IMR-90 (cell line): ENCODE results near the gene C16orf96. TPM values are rescaled to one million over a fixed set of nuclear protein-coding genes. Genes with fewer than 3 reads are reported as not detected.

Experiments used
- ATAC-seq: fragments of 200-7000 bp; cut with Tn5 transposase; 2 replicates; pipeline ENCODE4 v1.9.1; 2020; ENCODE audit warnings: low read depth, mild to moderate bottlenecking, moderate library complexity
- BruUV-seq: library from RNA; stranded (reverse); fragments of 400-500 nt; replicated peaks from 2 replicates; lab custom pipeline; 2021; lab: Mats Ljungman, UMichigan
- CTCF ChIA-PET: fragments of 300-600 bp; formaldehyde crosslinking; extraction: SDS; loops from one replicate; lab custom pipeline; 2021; ENCODE audit warnings: antibody characterized with exemption; lab: Yijun Ruan, JAX
- POLR2A ChIA-PET: fragments of 300-600 bp; sonication (Branson Sonifier 250); formaldehyde crosslinking; loops from one replicate; lab custom pipeline; 2022; ENCODE audit warnings: antibody characterized with exemption; ENCODE audit not compliant: unreplicated experiment; lab: Charles Lee
- DNase-seq: peaks from one replicate; pipeline ENCODE4 v3.0.0; 2013
- H2AFZ ChIP-seq: replicated peaks from 2 replicates; pipeline ENCODE3; 2013; ENCODE audit warnings: low read length, mild to moderate bottlenecking; ENCODE audit not compliant: poor library complexity
- H2AK5ac ChIP-seq: 2 replicates; pipeline ENCODE4 v1.6.1; 2013; ENCODE audit warnings: low read depth, low read length, inconsistent platforms
- H2AK9ac ChIP-seq: replicated peaks from 2 replicates; pipeline ENCODE3; 2013; ENCODE audit warnings: mild to moderate bottlenecking, low read depth, low read length, moderate library complexity; ENCODE audit not compliant: poor library complexity
- H2BK120ac ChIP-seq: 2 replicates; pipeline ENCODE4 v1.6.1; 2013; ENCODE audit warnings: low read depth, low read length, inconsistent platforms
- H2BK15ac ChIP-seq: 3 replicates; pipeline ENCODE4 v1.6.1; 2013; ENCODE audit warnings: low read depth, low read length, inconsistent platforms
- H2BK20ac ChIP-seq: 2 replicates; pipeline ENCODE4 v1.6.1; 2013; ENCODE audit warnings: low read depth, mild to moderate bottlenecking, inconsistent platforms, low read length, moderate library complexity
- H2BK5ac ChIP-seq: 2 replicates; pipeline ENCODE4 v1.6.1; 2013; ENCODE audit warnings: mild to moderate bottlenecking, low read depth, low read length, inconsistent platforms; ENCODE audit not compliant: poor library complexity, severe bottlenecking
- H3K14ac ChIP-seq: replicated peaks from 2 replicates; pipeline ENCODE4 v1.6.1; 2013; ENCODE audit warnings: low read depth, low read length, inconsistent platforms
- H3K18ac ChIP-seq: 2 replicates; pipeline ENCODE4 v1.6.1; 2013; ENCODE audit warnings: low read depth, low read length, control low read depth
- H3K23ac ChIP-seq: 2 replicates; pipeline ENCODE4 v1.6.1; 2013; ENCODE audit warnings: low read depth, low read length, inconsistent platforms
- H3K27ac ChIP-seq: 2 replicates; pipeline ENCODE4 v1.5.1; 2013; ENCODE audit warnings: mild to moderate bottlenecking, control low read depth, low read length; ENCODE audit not compliant: insufficient read depth
- H3K27me3 ChIP-seq: 2 replicates; pipeline ENCODE4 v1.6.1; 2013; ENCODE audit warnings: low read length; ENCODE audit not compliant: control insufficient read depth, insufficient read depth
- H3K36me3 ChIP-seq: 2 replicates; pipeline ENCODE4 v1.6.1; 2013; ENCODE audit warnings: low read length, mixed read lengths; ENCODE audit not compliant: control insufficient read depth, insufficient read depth
- H3K4ac ChIP-seq: 2 replicates; pipeline ENCODE4 v1.6.1; 2013; ENCODE audit warnings: low read depth, low read length, inconsistent platforms
- H3K4me1 ChIP-seq: 2 replicates; pipeline ENCODE4 v1.6.1; 2013; ENCODE audit warnings: low read length, mixed read lengths; ENCODE audit not compliant: control insufficient read depth, insufficient read depth
- H3K4me2 ChIP-seq: 2 replicates; pipeline ENCODE4 v1.6.1; 2013; ENCODE audit warnings: low read depth, mild to moderate bottlenecking, control low read depth, low read length, moderate library complexity
- H3K4me3 ChIP-seq: 2 replicates; pipeline ENCODE4 v1.5.1; 2013; ENCODE audit warnings: low read depth, mild to moderate bottlenecking, control low read depth, low read length, moderate library complexity; ENCODE audit not compliant: insufficient read depth
- H3K56ac ChIP-seq: 2 replicates; pipeline ENCODE4 v1.6.1; 2013; ENCODE audit warnings: low read length, inconsistent platforms; ENCODE audit not compliant: insufficient read depth; ENCODE audit errors: extremely low read depth
- H3K79me1 ChIP-seq, 2 experiments: 2 replicates each; pipeline ENCODE4 v1.6.1; 2013; ENCODE audit warnings: low read length in 2 of 2, inconsistent platforms in 1 of 2, low read depth in 1 of 2
- H3K9ac ChIP-seq: 2 replicates; pipeline ENCODE4 v1.6.1; 2013; ENCODE audit warnings: low read depth, low read length, control low read depth
- H3K9me1 ChIP-seq: 2 replicates; pipeline ENCODE4 v1.6.1; 2013; ENCODE audit warnings: low read length, inconsistent platforms; ENCODE audit not compliant: insufficient read depth
- H3K9me3 ChIP-seq: 2 replicates; pipeline ENCODE4 v1.6.1; 2013; ENCODE audit warnings: low read length; ENCODE audit not compliant: control insufficient read depth, insufficient read depth
- H4K20me1 ChIP-seq: 2 replicates; pipeline ENCODE4 v1.6.1; 2013; ENCODE audit warnings: low read length, inconsistent platforms; ENCODE audit not compliant: insufficient read depth
- H4K5ac ChIP-seq: 2 replicates; pipeline ENCODE4 v1.6.1; 2013; ENCODE audit warnings: mild to moderate bottlenecking, low read depth, low read length, control low read depth
- H4K8ac ChIP-seq, 2 experiments: 2 replicates each; pipeline ENCODE4 v1.6.1; 2013; ENCODE audit warnings: low read depth in 2 of 2, low read length in 2 of 2, control low read depth in 1 of 2, inconsistent platforms in 1 of 2
- H4K91ac ChIP-seq: 2 replicates; pipeline ENCODE4 v1.6.1; 2013; ENCODE audit warnings: low read depth, low read length, inconsistent platforms; ENCODE audit not compliant: insufficient read depth
- BHLHE40 ChIP-seq: fragments of 150-350 bp; IDR thresholded peaks from 2 replicates; pipeline ENCODE4 v1.6.1; 2016; ENCODE audit warnings: mild to moderate bottlenecking, low read depth, low read length
- CEBPB ChIP-seq: IDR thresholded peaks from 2 replicates; pipeline ENCODE4 v1.6.1; 2012; ENCODE audit warnings: low read depth, low read length, improper control_type of control experiment
- CHD1 ChIP-seq: IDR thresholded peaks from 2 replicates; pipeline ENCODE4 v1.6.1; 2012; ENCODE audit warnings: low read depth, low read length, improper control_type of control experiment
- CTCF ChIP-seq: conservative IDR thresholded peaks from 2 replicates; pipeline ENCODE4 v1.5.1; 2012; ENCODE audit warnings: mild to moderate bottlenecking, low read depth, low read length, improper control_type of control experiment
- ELK1 ChIP-seq: fragments of 150-350 bp; IDR thresholded peaks from 2 replicates; pipeline ENCODE4 v1.6.1; 2016; ENCODE audit warnings: low read depth, mild to moderate bottlenecking, low read length, moderate library complexity, borderline replicate concordance
- FOS ChIP-seq: fragments of 150-350 bp; IDR thresholded peaks from 2 replicates; pipeline ENCODE4 v1.6.1; 2016; ENCODE audit warnings: low read depth, low read length
- MAFK ChIP-seq: IDR thresholded peaks from 2 replicates; pipeline ENCODE4 v1.6.1; 2012; ENCODE audit warnings: low read depth, low read length, improper control_type of control experiment
- MXI1 ChIP-seq: IDR thresholded peaks from 2 replicates; pipeline ENCODE4 v1.6.1; 2012; ENCODE audit warnings: low read depth, mild to moderate bottlenecking, low read length, moderate library complexity, borderline replicate concordance
- NFE2L2 ChIP-seq: fragments of 150-350 bp; IDR thresholded peaks from 2 replicates; pipeline ENCODE4 v1.6.1; 2016; ENCODE audit warnings: low read depth, mild to moderate bottlenecking, low read length
- POLR2A ChIP-seq: IDR thresholded peaks from 2 replicates; pipeline ENCODE4 v1.6.1; 2012; ENCODE audit warnings: mild to moderate bottlenecking, low read depth, low read length
- RAD21 ChIP-seq: IDR thresholded peaks from 2 replicates; pipeline ENCODE4 v1.6.1; 2012; ENCODE audit warnings: low read length, improper control_type of control experiment
- RCOR1 ChIP-seq: IDR thresholded peaks from 2 replicates; pipeline ENCODE4 v1.6.1; 2012; ENCODE audit warnings: mild to moderate bottlenecking, low read length, improper control_type of control experiment; ENCODE audit not compliant: insufficient replicate concordance
- RFX5 ChIP-seq: IDR thresholded peaks from 2 replicates; pipeline ENCODE4 v1.8.0; 2012; ENCODE audit warnings: low read depth, mild to moderate bottlenecking, low read length, moderate library complexity
- USF2 ChIP-seq: fragments of 150-350 bp; IDR thresholded peaks from 2 replicates; pipeline ENCODE4 v1.6.1; 2017; ENCODE audit warnings: mild to moderate bottlenecking, antibody characterized with exemption, low read length, low read depth
- WGBS, 2 experiments: methylation state at CpG; one replicate each; pipeline versions ENCODE4 v1.1.5 to v1.1.7; 2013; ENCODE audit warnings: missing lambda C conversion rate in 2 of 2; ENCODE audit not compliant: insufficient read length in 1 of 2; ENCODE audit errors: extremely low coverage in 2 of 2; 5-methylcytosine and 5-hydroxymethylcytosine counted together
- dilution Hi-C: fragments of 300-500 bp; cut with HindIII; formaldehyde crosslinking; loops from one replicate; pipeline ENCODE4 v1.14.3; 2018; ENCODE audit warnings: low sequenced_read_pairs; ENCODE audit not compliant: unreplicated experiment
- in situ Hi-C: fragments of 300-500 bp; cut with MboI; formaldehyde crosslinking; loops from 3 replicates; pipeline ENCODE4 v1.14.3; 2019; ENCODE audit warnings: low sequenced_read_pairs, inconsistent platforms, mixed read lengths
- intact Hi-C: fragments of 100-400 bp; cut with micrococcal nuclease; formaldehyde crosslinking; loops from 2 replicates; pipeline ENCODE4 v1.10.0; 2022
- polyA plus RNA-seq, 3 experiments: library from polyadenylated mRNA; depleted of rRNA; stranded (reverse); fragments of >200 nt; gene quantifications; 2 replicates each; pipeline ENCODE4 v1.2.3, GENCODE V29; 2012; ENCODE audit warnings: low replicate concordance in 1 of 3
- total RNA-seq: library from RNA; depleted of rRNA; stranded (reverse); fragments of >200 nt; gene quantifications from 2 replicates; pipeline ENCODE4 v1.2.3, GENCODE V29; 2012

The C16orf96 gene
- total and polyA plus RNA-seq, 2 of the 4 experiments (the other 2 are of a cell fraction): not detected

- no peak overlapping the region for H3K9ac ChIP-seq
- TF ChIP-seq RFX5 (no peak), USF2 (no peak), BHLHE40 (no peak), RAD21 (no peak), MXI1 (no peak), FOS (no peak), RCOR1 (no peak), CHD1 (no peak), POLR2A (no peak), NFE2L2 (no peak), ELK1 (no peak), CEBPB (no peak), MAFK (no peak), CTCF (no peak)
- DNase-seq (no peak), ATAC-seq (no peak)
- no peak overlapping the region for H3K23ac ChIP-seq
- no peak overlapping the region for H3K18ac ChIP-seq
- H2BK20ac ChIP-seq: no peak overlapping the region
- intact Hi-C loops: no loop called here
- no peak overlapping the region for H2BK5ac ChIP-seq
- H2AK9ac ChIP-seq: no peak overlapping the region
- no peak overlapping the region for H2BK120ac ChIP-seq
- POLR2A ChIA-PET: no interaction called here
- CTCF ChIA-PET: interaction anchor here (1.1 kb wide), 1 partner anchor 27 kb away, joined by 3 read pairs; no protein-coding TSS in a partner anchor
- no peak overlapping the region for H3K4ac ChIP-seq
- H3K4me1 ChIP-seq: no peaks in the 10 kb centered on the region
- in situ Hi-C loops: no loop called here
- no peak overlapping the region for H3K56ac ChIP-seq
- no peak overlapping the region for H4K5ac ChIP-seq
- BruUV-seq: no TSS peak
- H2BK15ac ChIP-seq: no peak overlapping the region
- no peaks in the 10 kb centered on the region for H3K9me3 ChIP-seq
- dilution Hi-C loops: no loop called here
- H3K79me1 ChIP-seq: no peaks in the 10 kb centered on the region
- WGBS, 2 experiments: 100% methylated on average over 10 of the region's 15 CpGs; no CpG with 5 or more reads in 1 of the 2 experiments
- H3K9me1 ChIP-seq: no peaks in the 10 kb centered on the region
- peaks cover 5% of the 10 kb centered on the region; the same call in 1 of the 2 replicates for H3K27me3 ChIP-seq
- H3K14ac ChIP-seq: no peak overlapping the region
- no peak overlapping the region for H3K4me3 ChIP-seq
- H3K4me2 ChIP-seq: no peak overlapping the region
- no peak overlapping the region for H4K8ac ChIP-seq
- H2AK5ac ChIP-seq: no peak overlapping the region
- H4K20me1 ChIP-seq: no peaks in the 10 kb centered on the region
- H2AFZ ChIP-seq: no peak overlapping the region
- no peak overlapping the region for H4K91ac ChIP-seq
- no peaks in the 10 kb centered on the region for H3K36me3 ChIP-seq
- no peak overlapping the region for H3K27ac ChIP-seq
Observed at GRCh38 chr16:4576008-4576407, 19.9 kb downstream of the C16orf96 start.
